Measurements from ENCODE around the gene ENTPD8.

GRCh38 chr9:137439158-137439714 lies 1.9 kb downstream of the ENTPD8 start:
- TF ChIP-seq EZH2 (IDR thresholded peaks at IDR 0.05; ENCODE audit: borderline replicate concordance) = no peak
- TF ChIP-seq CTCF (IDR thresholded peaks at IDR 0.05; ENCODE audit: poor library complexity) = no peak
- no peak for TF ChIP-seq EZH2phosphoT487 (IDR thresholded peaks at IDR 0.05; ENCODE audit: low read depth, severe bottlenecking, unreplicated experiment)

Measured in hepatocyte (in vitro differentiated cells).